ENCODE measurements around the gene TIPARP.

TIPARP gene

GRCh38 chr3:156676768-156677479 lies 2.5 kb downstream of the TIPARP start:
- Mint-ChIP-seq H3K4me1 (peaks cover 43% of the 10 kb centered on the region), H3K27me3 (no peaks in the 10 kb centered on the region), H3K27ac (no peak overlapping the region), H3K4me3 (peak overlapping the region; percentile 1), H3K9me3 (no peaks in the 10 kb centered on the region), H3K36me3 (peaks cover 21% of the 10 kb centered on the region)
- no peak for DNase-seq (ENCODE audit: low spot score in 2 of 2)
- no peak for ATAC-seq (ENCODE audit: low read depth)

- peaks cover 23% of the 10 kb centered on the region for H3K36me3 Mint-ChIP-seq
Measured at GRCh38 chr3:156677536-156677935, 3.1 kb downstream of the TIPARP start.

DNA sequence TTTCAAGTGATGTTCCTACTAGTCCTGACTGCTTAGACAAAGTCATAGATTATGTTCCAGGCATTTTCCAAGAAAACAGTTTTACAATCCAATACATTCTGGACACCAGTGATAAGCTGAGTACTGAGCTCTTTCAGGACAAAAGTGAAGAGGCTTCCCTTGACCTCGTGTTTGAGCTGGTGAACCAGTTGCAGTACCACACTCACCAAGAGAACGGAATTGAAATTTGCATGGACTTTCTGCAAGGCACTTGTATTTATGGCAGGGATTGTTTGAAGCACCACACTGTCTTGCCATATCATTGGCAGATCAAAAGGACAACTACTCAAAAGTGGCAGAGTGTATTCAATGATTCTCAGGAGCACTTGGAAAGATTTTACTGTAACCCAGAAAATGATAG lies 3.8 kb downstream of the TIPARP start:
- DNase-seq (ENCODE audit: low spot score in 2 of 2) (no peak), ATAC-seq (ENCODE audit: low read depth) (no peak)
- Mint-ChIP-seq H3K36me3 (peaks cover 23% of the 10 kb centered on the region), H3K27me3 (no peaks in the 10 kb centered on the region), H3K27ac (no peak overlapping the region), H3K9me3 (no peaks in the 10 kb centered on the region), H3K4me3 (no peak overlapping the region), H3K4me1 (peaks cover 46% of the 10 kb centered on the region)

More at GRCh38 chr3:156677536-156677935, 3.1 kb downstream of the TIPARP start:
- ATAC-seq (ENCODE audit: low read depth) (no peak), DNase-seq (ENCODE audit: low spot score in 2 of 2) (no peak)
- Mint-ChIP-seq H3K9me3 (no peaks in the 10 kb centered on the region), H3K4me1 (peaks cover 46% of the 10 kb centered on the region), H3K27ac (no peak overlapping the region), H3K4me3 (no peak overlapping the region), H3K27me3 (no peaks in the 10 kb centered on the region)

DNA sequence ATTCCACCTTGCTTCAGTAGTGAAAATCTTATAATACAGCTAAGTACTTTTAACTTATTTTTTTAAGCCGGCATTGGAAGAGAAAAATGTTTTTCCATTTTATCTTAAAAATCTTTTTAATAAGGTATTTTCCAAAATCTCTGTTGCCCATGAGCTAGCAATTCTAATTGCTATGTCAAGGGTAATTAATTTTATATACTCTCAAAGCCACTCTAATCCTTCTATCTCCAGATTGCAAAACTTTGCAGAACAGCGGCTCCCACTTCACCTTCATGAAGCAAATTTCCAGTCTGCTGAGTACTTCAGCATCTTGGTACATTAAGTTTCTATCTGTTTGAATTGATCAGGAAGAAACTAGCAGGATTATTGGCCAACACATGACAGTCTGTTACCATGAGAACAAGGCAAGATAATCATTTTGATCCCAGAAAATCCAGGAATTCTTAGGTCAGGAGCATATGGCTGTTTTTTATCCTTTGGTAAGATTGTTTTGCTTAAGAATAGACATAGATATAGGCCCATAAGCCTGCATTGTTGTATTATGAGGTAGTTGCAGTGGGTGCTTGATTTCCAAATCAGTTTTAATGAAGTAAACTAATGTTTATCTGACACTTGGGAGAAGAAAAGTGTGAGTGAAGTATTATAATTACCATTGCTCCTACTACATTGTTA lies 6.0 kb downstream of the TIPARP start:
- Mint-ChIP-seq H3K36me3 (peaks cover 23% of the 10 kb centered on the region), H3K9me3 (no peaks in the 10 kb centered on the region), H3K27ac (peak overlapping the region; percentile 38), H3K4me3 (peak overlapping the region; percentile 32), H3K4me1 (peaks cover 44% of the 10 kb centered on the region), H3K27me3 (no peaks in the 10 kb centered on the region)
- no peak for ATAC-seq (ENCODE audit: low read depth)
- DNase-seq (ENCODE audit: low spot score in 2 of 2) = no peak

- DNase-seq (ENCODE audit: low spot score in 2 of 2) (peak in 1 of 2 donors; percentile 10), ATAC-seq (ENCODE audit: low read depth) (peak; percentile 94)
- no peaks in the 10 kb centered on the region for H3K27me3 Mint-ChIP-seq
- H3K4me1 Mint-ChIP-seq = peaks cover 45% of the 10 kb centered on the region
- peak overlapping the region; percentile 38 for H3K27ac Mint-ChIP-seq
- H3K4me3 Mint-ChIP-seq = peak overlapping the region; percentile 32
- H3K9me3 Mint-ChIP-seq = no peaks in the 10 kb centered on the region
- H3K36me3 Mint-ChIP-seq = peaks cover 23% of the 10 kb centered on the region
Measured at GRCh38 chr3:156681002-156681401, 6.6 kb downstream of the TIPARP start.

DNA sequence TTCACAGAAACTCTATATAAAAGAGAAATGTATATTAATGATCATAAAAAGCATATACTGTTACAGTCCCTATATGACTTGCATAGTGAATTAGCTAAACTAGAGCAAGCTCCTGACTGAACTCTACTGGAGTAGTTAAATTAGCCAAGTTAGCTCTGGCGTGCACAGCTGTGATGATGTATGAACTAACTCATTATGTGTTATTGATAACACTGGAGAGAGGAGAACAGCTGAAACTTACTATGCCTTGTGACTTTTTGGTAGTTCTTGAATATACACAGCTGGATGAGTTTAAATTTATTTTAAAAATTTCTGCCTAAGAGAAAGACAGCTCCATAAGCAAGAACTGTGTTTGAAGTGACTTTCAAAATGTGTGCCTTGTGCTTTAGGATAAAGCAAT lies 8.1 kb downstream of the TIPARP start:
- H3K27me3 Mint-ChIP-seq = no peaks in the 10 kb centered on the region
- peaks cover 43% of the 10 kb centered on the region for H3K4me1 Mint-ChIP-seq
- no peaks in the 10 kb centered on the region for H3K9me3 Mint-ChIP-seq
- H3K4me3 Mint-ChIP-seq = no peak overlapping the region
- DNase-seq (ENCODE audit: low spot score in 2 of 2) = no peak
- ATAC-seq (ENCODE audit: low read depth) = no peak
- H3K36me3 Mint-ChIP-seq = peaks cover 22% of the 10 kb centered on the region
- no peak overlapping the region for H3K27ac Mint-ChIP-seq

- ATAC-seq (ENCODE audit: low read depth) (no peak), DNase-seq (ENCODE audit: low spot score in 2 of 2) (no peak)
- Mint-ChIP-seq H3K36me3 (peaks cover 17% of the 10 kb centered on the region), H3K27me3 (no peaks in the 10 kb centered on the region), H3K4me1 (peaks cover 42% of the 10 kb centered on the region), H3K4me3 (no peak overlapping the region), H3K9me3 (no peaks in the 10 kb centered on the region), H3K27ac (no peak overlapping the region)
Measured at GRCh38 chr3:156682963-156683362, 8.6 kb downstream of the TIPARP start.

DNA sequence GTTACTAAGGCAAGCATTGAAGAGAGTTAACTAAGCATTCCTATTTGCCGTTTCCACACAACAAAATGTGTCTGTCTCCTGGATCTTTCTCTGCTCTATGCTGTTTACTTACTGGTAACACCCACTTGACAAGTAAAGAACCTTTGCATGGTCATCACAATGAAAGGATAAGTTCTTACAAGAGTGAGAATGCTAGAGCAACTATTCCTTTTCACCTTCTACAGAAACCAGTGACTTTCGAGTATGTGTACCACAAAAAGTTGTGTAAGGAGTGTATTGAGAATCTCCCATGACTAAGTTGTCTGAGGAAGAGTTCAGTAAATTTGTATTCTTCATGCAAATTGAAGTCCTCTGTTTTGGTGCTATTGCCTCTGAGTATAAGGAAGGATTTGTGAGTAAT lies 10.8 kb downstream of the TIPARP start:
- ATAC-seq (ENCODE audit: low read depth) = no peak

DNA sequence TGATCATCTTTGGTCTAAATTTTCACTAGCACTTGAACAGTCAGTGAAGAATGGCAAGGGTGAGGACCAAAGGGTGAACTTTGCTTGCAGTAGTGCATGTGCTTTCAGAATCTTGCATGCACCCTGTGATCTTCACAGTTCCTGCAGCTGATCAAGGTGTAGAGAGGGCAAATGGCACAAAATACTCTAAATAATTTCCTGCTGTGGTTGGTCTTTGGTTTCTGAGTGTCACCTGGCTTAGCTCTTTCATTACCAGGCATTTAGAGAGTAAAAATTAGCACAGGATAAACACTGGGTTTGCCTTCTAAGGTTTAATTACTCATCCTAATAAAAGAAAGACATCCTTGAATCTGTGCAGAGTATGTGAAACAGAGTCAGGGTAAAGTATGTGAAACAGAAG lies 11.4 kb downstream of the TIPARP start:
- no peak for DNase-seq (ENCODE audit: low spot score in 2 of 2)
- Mint-ChIP-seq H3K27ac (no peak overlapping the region), H3K4me3 (no peak overlapping the region), H3K27me3 (no peaks in the 10 kb centered on the region), H3K4me1 (peaks cover 35% of the 10 kb centered on the region), H3K36me3 (peaks cover 14% of the 10 kb centered on the region), H3K9me3 (no peaks in the 10 kb centered on the region)
- no peak for ATAC-seq (ENCODE audit: low read depth)

More for the DNA sequence above, 10.8 kb downstream of the TIPARP start:
- no peak overlapping the region for H3K27ac Mint-ChIP-seq
- no peaks in the 10 kb centered on the region for H3K27me3 Mint-ChIP-seq
- H3K4me1 Mint-ChIP-seq = peaks cover 38% of the 10 kb centered on the region
- no peaks in the 10 kb centered on the region for H3K9me3 Mint-ChIP-seq
- H3K36me3 Mint-ChIP-seq = peaks cover 18% of the 10 kb centered on the region
- no peak overlapping the region for H3K4me3 Mint-ChIP-seq
- DNase-seq (ENCODE audit: low spot score in 2 of 2) = no peak

DNA sequence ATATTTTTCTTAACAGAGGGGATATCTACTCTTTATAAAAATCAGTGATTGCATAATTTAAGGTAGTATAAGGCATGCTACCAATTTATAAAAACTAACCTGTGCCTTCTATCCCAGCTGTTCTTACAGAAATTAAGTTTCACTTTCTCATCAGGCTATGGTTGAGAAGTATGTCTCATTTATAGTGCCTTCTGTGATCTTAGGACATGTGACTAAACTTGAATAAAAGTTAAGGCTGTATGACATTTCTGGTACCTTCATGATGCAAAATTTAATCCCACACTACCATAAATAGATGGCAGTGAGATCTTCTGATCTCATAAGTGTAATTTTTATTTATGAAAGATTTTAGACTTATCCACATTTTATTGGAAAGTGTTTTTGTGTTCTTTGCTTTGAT lies 12.6 kb downstream of the TIPARP start:
- H3K4me1 Mint-ChIP-seq = peaks cover 31% of the 10 kb centered on the region
- H3K27ac Mint-ChIP-seq = no peak overlapping the region
- H3K36me3 Mint-ChIP-seq = peaks cover 8% of the 10 kb centered on the region
- H3K27me3 Mint-ChIP-seq = no peaks in the 10 kb centered on the region
- no peak overlapping the region for H3K4me3 Mint-ChIP-seq
- peak; percentile 46 for ATAC-seq (ENCODE audit: low read depth)
- H3K9me3 Mint-ChIP-seq = no peaks in the 10 kb centered on the region
- DNase-seq (ENCODE audit: low spot score in 2 of 2) = no peak

DNA sequence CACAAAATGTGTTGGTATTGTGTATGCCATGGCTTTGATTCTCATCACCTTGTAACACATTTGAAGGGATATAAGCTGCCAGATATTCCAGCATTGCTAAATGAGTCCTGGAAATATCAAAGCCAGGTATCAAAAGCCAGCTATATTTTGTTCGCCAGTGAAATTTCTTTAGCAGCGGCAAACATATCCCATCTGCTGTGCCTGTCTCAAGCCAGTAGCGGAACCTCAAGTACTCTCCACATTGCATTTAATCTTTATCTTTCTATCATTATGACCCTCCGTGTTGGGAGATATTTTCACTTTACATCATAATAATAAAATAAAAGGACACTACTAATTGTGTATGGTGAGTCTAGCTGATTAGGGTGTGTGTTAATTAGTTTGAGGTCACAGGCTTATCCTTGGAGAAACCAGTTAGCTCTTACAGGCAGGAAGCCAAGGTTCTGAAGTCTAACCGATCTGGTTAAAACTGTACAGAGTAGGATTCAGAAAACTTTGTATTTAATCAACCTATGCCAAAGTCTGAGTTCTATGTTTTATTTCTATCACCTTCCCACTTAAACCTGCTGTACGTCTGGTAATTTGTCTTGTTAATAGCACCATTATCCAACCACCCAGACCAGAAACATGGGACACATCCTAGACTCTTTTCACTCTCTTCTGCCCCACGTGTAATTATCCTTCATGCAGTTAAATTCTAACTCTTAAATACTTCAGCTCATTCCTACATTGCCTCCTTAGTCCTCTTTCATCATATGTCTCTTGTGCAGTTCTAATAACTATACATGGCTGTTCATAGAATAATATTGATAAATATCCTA lies 14.5 kb downstream of the TIPARP start:
- H3K4me3 Mint-ChIP-seq = no peak overlapping the region
- H3K36me3 Mint-ChIP-seq = peaks cover 7% of the 10 kb centered on the region
- peaks cover 30% of the 10 kb centered on the region for H3K4me1 Mint-ChIP-seq
- H3K27me3 Mint-ChIP-seq = no peaks in the 10 kb centered on the region
- no peak overlapping the region for H3K27ac Mint-ChIP-seq
- H3K9me3 Mint-ChIP-seq = no peaks in the 10 kb centered on the region
- no peak for ATAC-seq (ENCODE audit: low read depth)
- DNase-seq (ENCODE audit: low spot score in 2 of 2) = no peak

DNA sequence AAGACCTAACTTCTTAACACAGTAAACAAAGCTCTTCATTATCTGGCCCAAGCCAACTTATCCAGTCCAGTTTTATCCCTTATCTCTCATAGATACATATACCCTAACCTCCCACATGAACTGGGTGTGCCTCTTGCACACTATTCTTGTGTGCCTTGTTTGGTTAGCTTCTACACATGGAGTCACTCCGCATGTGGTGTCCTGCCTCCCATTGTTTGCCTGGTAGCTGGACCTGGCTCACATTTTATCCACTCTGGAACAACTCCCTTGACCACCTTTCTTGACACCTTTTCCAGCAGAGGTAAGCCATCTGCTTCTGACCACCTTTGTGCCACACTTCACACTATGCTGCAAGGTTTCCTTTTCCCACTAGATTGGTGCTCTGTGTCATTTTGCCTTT lies 15.2 kb downstream of the TIPARP start:
- DNase-seq (ENCODE audit: low spot score in 2 of 2) (no peak), ATAC-seq (ENCODE audit: low read depth) (no peak)
- no peak overlapping the region for H3K27ac Mint-ChIP-seq
- H3K4me3 Mint-ChIP-seq = no peak overlapping the region
- H3K9me3 Mint-ChIP-seq = no peaks in the 10 kb centered on the region
- H3K27me3 Mint-ChIP-seq = no peaks in the 10 kb centered on the region
- peaks cover 13% of the 10 kb centered on the region for H3K36me3 Mint-ChIP-seq
- peaks cover 30% of the 10 kb centered on the region for H3K4me1 Mint-ChIP-seq

DNA sequence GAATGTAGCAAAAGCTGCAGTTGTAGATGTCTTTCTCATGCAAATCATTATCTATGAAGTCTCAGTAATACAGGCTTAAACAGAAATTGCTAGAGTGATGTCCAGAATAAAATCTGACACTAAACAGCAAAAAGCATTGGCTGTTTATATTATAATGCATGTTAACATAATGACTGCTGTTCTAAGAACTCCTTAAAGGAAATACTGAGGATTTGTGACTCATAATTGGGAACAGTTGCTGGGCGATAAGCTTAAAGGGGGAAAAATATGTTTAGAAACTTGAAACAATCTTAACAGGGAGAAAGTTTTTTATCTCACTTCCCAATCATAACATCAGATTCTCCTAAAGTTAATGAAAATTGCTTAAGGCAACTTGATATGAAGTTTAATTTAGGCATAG lies 17.5 kb downstream of the TIPARP start:
- Mint-ChIP-seq H3K27ac (no peak overlapping the region), H3K9me3 (no peaks in the 10 kb centered on the region), H3K36me3 (peaks cover 20% of the 10 kb centered on the region), H3K4me3 (no peak overlapping the region), H3K4me1 (peaks cover 18% of the 10 kb centered on the region), H3K27me3 (no peaks in the 10 kb centered on the region)
- ATAC-seq (ENCODE audit: low read depth) = no peak
- DNase-seq (ENCODE audit: low spot score in 2 of 2) = no peak

- Mint-ChIP-seq H3K4me1 (peaks cover 21% of the 10 kb centered on the region), H3K4me3 (no peak overlapping the region), H3K27me3 (no peaks in the 10 kb centered on the region), H3K36me3 (peaks cover 30% of the 10 kb centered on the region), H3K9me3 (no peaks in the 10 kb centered on the region), H3K27ac (no peak overlapping the region)
- ATAC-seq (ENCODE audit: low read depth) = no peak
- no peak for DNase-seq (ENCODE audit: low spot score in 2 of 2)
Measured at GRCh38 chr3:156693166-156693565, 18.8 kb downstream of the TIPARP start.
